Neural crest cell (in vitro differentiated cells): Measurements from ENCODE around the gene MMP24. TPM values are rescaled to one million over a fixed set of nuclear protein-coding genes. Genes with fewer than 3 reads are reported as not detected.

ENCODE experiments used
- DNase-seq: peaks from one replicate; pipeline ENCODE4 v3.0.0; 2021; ENCODE audit warnings: low read depth, mixed read lengths, low spot score
- H3K27ac Mint-ChIP-seq: one replicate; pipeline ENCODE4 v1.8.0; 2021; ENCODE audit warnings: mild to moderate bottlenecking, mixed read lengths; ENCODE audit not compliant: unreplicated experiment
- H3K27me3 Mint-ChIP-seq: 2 replicates; pipeline ENCODE4 v1.8.0; 2021; ENCODE audit warnings: low read depth, mild to moderate bottlenecking, mixed read lengths
- H3K36me3 Mint-ChIP-seq: 2 replicates; pipeline ENCODE4 v1.8.0; 2021; ENCODE audit warnings: low read depth, mild to moderate bottlenecking, mixed read lengths
- H3K4me1 Mint-ChIP-seq: 2 replicates; pipeline ENCODE4 v1.8.0; 2021; ENCODE audit warnings: mixed read lengths
- H3K4me3 Mint-ChIP-seq: one replicate; pipeline ENCODE4 v1.8.0; 2021; ENCODE audit warnings: mild to moderate bottlenecking, mixed read lengths
- H3K9me3 Mint-ChIP-seq: 2 replicates; pipeline ENCODE4 v1.8.0; 2021; ENCODE audit warnings: mixed read lengths
- total RNA-seq: library from RNA; stranded (reverse); gene quantifications from 2 replicates; pipeline ENCODE4 v1.2.1, GENCODE V29; 2021
- TF ChIP-seq, protein P1 (sequence below): fragments of 200-600 bp; sonication (generic); conservative IDR thresholded peaks from 2 replicates; pipeline ENCODE4 v1.5.0; 2021; ENCODE audit warnings: antibody characterized with exemption, mild to moderate bottlenecking

MMP24 gene
- total RNA-seq, 1 donor from 2014 or later = 2.9 TPM

DNA sequence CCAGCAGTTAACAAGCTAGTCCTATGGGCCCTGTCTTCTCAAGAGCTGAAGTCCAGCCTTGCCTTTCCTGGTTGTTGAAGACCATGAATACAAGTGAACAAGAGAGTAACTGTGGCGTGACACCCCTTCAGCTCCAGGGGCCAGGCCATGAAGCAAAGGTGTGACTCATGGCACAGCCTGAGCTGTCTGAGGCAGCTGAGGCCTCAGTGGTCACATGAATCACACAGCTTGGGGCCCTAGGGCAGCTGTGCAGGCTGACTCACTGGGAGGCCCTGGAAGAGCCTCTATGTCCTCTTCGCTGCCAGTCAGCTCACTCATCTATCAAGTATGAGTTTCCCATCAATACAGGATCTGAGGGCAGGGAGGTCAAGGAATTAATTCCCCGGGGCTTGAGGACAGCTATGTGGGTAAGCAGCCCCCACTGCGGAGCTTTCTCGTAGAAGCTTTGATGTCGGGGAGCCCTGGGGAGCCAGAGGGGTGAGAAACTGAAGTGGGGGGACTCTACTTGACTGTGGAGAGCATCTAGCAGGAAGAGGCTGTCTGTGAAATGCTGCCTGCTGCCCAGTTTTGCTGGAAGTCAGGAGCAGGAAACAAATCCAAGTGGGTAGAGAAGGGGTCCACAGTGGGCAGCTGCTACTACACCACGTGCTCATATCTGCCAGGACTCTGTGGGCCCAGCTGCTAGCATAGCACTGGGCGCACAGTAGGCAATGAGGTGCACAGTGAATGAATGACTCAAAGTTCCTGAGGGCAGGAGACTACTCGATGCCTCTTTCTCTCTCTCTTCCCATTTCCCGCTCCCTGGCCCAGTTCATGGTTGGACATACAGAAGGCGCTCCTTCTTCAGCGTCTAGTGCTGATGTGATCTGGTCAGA is 79.4 kb downstream of the MMP24 start:
- TF ChIP-seq, protein P1, sequence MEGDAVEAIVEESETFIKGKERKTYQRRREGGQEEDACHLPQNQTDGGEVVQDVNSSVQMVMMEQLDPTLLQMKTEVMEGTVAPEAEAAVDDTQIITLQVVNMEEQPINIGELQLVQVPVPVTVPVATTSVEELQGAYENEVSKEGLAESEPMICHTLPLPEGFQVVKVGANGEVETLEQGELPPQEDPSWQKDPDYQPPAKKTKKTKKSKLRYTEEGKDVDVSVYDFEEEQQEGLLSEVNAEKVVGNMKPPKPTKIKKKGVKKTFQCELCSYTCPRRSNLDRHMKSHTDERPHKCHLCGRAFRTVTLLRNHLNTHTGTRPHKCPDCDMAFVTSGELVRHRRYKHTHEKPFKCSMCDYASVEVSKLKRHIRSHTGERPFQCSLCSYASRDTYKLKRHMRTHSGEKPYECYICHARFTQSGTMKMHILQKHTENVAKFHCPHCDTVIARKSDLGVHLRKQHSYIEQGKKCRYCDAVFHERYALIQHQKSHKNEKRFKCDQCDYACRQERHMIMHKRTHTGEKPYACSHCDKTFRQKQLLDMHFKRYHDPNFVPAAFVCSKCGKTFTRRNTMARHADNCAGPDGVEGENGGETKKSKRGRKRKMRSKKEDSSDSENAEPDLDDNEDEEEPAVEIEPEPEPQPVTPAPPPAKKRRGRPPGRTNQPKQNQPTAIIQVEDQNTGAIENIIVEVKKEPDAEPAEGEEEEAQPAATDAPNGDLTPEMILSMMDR = no peak
- Mint-ChIP-seq H3K27ac (peak overlapping the region; percentile 80), H3K4me3 (no peak overlapping the region), H3K27me3 (no peaks in the 10 kb centered on the region), H3K36me3 (no peaks in the 10 kb centered on the region), H3K4me1 (peaks cover 13% of the 10 kb centered on the region), H3K9me3 (no peaks in the 10 kb centered on the region)
- DNase-seq = no peak

DNA sequence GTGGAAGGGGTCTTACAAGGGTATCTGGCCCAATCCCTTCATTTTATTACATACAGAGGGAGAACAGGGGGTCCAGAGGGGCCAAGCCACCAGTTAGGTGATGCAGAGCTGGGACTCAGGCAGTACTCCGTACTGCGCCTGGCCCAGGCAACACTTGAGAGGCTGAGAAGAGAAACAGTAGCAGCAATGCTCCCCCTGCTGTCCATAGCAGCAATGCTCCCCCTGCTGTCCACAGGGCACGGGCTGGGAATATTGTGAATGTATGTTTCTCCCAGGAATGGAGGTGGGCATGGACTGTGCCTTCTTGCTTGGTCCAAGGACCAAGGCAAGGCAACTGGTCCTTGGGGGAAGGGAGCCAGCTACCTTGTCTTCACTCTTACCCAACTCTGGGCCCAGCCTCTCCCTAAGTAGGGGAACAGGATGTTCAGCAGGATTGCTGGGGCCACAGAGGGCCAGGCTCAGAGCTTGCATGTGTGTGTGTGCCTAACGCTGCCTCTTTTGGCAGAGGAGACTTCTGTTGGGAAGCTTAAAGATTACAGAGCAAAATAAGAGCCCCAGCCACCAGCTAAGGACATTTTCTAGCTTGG is 80.5 kb downstream of the MMP24 start:
- TF ChIP-seq, protein P1 = peak; percentile 72
- no peaks in the 10 kb centered on the region for H3K27me3 Mint-ChIP-seq
- H3K4me1 Mint-ChIP-seq = peaks cover 13% of the 10 kb centered on the region
- no peak overlapping the region for H3K27ac Mint-ChIP-seq
- peak; percentile 59 for DNase-seq
- H3K9me3 Mint-ChIP-seq = no peaks in the 10 kb centered on the region
- no peak overlapping the region for H3K4me3 Mint-ChIP-seq
- H3K36me3 Mint-ChIP-seq = no peaks in the 10 kb centered on the region

DNA sequence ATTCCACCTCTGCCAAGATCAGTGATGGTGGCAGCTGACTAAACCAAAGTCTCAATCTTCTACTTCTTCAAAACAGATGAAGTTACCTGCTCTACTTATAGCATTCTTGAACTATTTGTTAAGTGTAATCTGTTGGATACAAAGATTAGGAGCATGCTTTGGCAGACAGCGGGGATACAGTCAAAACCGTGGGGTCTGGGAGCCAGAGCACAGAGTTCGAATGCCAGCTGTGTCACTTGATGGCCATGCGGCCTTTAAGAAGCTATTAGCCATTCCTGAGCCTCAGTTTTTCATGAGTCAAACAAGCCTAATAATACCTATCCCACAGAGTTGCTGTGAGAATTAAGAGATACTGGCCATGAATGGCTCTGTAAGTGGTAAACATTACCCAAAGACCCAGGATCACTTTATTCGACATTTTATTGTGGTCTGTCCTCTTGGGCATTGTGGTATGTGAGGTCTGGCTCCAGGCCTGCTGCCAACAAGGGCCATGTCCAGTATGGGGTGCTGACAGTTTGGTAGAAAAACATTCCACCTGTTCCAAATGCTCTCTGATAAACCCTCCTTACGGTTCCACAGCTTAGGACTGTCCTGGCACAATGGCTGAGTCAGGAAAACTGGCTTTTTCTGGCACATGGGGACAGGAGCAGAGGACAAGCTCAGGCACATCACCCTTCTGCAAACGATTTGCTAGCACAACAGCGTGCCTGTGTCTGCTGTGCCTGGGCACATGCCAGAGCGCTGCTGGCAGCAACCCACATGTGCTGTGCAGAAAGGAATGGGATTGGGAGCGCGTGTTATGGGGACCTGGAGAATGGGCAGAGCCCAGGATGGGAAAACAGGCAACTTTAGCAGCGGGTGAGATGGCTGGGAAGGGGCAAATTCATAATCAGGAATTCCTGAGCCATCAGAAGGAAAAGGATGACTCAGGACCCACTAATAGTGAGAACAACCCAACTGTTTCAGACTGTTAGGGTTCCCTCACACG is 81.5 kb downstream of the MMP24 start:
- no peaks in the 10 kb centered on the region for H3K9me3 Mint-ChIP-seq
- H3K4me1 Mint-ChIP-seq = peaks cover 13% of the 10 kb centered on the region
- no peaks in the 10 kb centered on the region for H3K27me3 Mint-ChIP-seq
- no peak overlapping the region for H3K27ac Mint-ChIP-seq
- TF ChIP-seq, protein P1 = no peak
- H3K36me3 Mint-ChIP-seq = peaks cover 2% of the 10 kb centered on the region
- DNase-seq = no peak
- H3K4me3 Mint-ChIP-seq = no peak overlapping the region

GRCh38 chr20:35311409-35311808 is 84.9 kb downstream of the MMP24 start:
- TF ChIP-seq, protein P1 = no peak
- no peak overlapping the region for H3K4me3 Mint-ChIP-seq
- H3K36me3 Mint-ChIP-seq = peaks cover 2% of the 10 kb centered on the region
- no peak for DNase-seq
- no peaks in the 10 kb centered on the region for H3K4me1 Mint-ChIP-seq
- H3K9me3 Mint-ChIP-seq = no peaks in the 10 kb centered on the region
- peak overlapping the region; percentile 35 for H3K27ac Mint-ChIP-seq
- no peaks in the 10 kb centered on the region for H3K27me3 Mint-ChIP-seq

- Mint-ChIP-seq H3K4me1 (no peaks in the 10 kb centered on the region), H3K36me3 (peaks cover 2% of the 10 kb centered on the region), H3K4me3 (no peak overlapping the region), H3K27me3 (no peaks in the 10 kb centered on the region), H3K9me3 (no peaks in the 10 kb centered on the region), H3K27ac (no peak overlapping the region)
- no peak for DNase-seq
- TF ChIP-seq, protein P1 = no peak
Measured at GRCh38 chr20:35311822-35312221, 85.3 kb downstream of the MMP24 start.
